HG03280 (cell line): ENCODE results near the gene FGF14.

Experiments
- ATAC-seq: cut with Tn5 transposase; IDR thresholded peaks from one replicate; pipeline ENCODE4 v1.9.1; 2021; ENCODE audit warnings: mild to moderate bottlenecking, moderate library complexity; ENCODE audit not compliant: unreplicated experiment

Gene FGF14

DNA sequence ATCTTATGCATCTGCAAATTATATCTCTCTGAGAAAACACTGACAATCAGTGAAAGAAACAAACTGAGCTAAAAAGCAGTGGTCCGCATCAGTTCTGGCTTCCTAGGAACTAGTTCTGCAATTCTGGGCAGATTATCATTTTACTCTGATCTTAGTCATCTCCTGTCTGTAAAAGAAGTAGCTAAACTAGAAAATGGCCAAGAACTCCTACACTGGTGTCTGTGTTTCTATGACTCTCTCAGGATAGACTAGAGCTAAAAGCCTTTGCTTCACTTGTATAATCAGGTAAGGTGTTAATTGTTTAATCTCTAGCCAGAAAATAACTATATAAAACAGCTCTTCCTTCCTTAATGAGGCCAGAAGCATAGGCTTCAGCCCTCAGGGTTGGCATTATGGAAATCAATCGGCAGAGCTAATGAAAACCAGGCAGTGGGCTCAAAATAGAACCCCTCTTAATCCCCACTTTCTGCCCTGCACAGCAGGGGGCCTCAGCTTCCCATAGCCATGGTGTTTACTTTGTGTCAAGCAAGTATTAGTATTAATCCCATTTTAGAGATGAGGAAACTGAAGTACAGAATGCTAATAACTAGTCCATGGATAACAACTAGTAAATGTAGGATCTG lies 459.2 kb downstream of the FGF14 start:
- ATAC-seq: no peak

GRCh38 chr13:101942038-101942437 lies 459.8 kb downstream of the FGF14 start:
- peak; percentile 59 for ATAC-seq

DNA sequence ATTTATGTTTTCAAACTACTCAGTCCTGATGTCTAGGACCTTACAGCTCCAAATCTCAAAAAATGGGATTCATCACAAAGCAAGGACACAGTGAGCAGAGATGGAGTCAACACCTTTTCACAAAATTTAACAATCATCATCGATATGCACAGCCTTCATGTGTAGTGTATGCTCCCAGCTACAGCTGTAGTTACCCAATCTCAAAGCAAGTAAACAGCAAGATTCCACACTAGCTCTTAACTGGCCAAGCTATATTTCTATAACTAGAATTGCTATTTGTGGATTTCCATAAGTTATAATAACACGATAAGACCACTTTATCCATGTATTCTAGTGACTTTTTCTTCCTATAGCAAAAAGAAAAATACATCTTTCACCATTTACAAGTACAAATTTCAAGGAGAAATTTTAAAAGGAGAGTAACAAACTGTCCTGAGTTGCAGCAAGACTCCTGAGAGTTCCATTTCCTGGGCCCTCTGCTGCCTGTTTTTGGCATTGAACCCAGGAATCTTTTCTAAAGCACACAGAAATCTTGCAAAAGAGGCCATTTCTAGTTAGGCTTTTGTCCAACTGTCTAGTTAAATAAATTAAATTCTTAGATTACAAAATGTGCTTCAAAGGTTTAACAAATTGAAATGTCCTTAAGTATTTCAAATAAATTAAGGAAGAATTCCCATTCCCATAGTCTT lies 460.6 kb downstream of the FGF14 start:
- ATAC-seq: no peak

GRCh38 chr13:101939370-101939769 lies 462.5 kb downstream of the FGF14 start:
- no peak for ATAC-seq

DNA sequence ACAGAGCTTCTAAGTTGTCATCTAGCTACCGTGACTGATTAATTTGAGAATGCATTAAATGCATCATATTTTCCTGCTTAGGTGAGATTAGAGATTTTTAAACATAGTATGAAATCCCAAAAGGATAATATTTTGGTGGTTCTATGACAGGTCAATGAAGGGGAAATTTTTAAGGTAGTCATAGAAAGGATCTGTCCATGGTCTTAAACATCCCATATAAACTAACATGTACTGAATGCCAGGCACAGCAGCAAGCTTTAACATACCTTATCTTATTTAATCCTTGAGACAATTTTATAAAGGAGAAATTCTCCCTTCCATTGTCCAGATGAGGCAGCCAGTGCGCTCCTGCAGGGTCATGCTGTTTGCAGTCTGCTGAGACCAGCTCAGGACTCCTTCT lies 466.0 kb downstream of the FGF14 start:
- ATAC-seq: no peak

GRCh38 chr13:101931186-101931585 lies 470.7 kb downstream of the FGF14 start:
- ATAC-seq: no peak

DNA sequence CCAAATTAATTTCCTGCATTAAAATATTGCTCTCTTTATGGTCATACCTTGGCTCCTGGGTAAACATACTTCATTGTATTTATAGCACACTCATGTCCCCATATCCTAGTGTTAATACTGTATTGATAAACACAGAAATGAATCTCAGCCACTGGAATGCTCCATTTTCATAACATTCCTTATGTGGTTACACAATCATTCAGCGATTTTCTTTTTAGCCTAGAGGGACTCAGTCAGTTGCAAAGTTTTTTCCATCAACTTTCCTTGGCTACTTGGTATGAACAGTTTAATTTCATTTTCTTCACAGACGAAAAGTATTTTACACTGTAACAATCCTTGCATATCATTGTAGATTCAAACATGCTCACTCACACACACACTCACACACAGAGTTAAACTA lies 471.5 kb downstream of the FGF14 start:
- no peak for ATAC-seq

GRCh38 chr13:101925731-101926130 lies 476.1 kb downstream of the FGF14 start:
- no peak for ATAC-seq

DNA sequence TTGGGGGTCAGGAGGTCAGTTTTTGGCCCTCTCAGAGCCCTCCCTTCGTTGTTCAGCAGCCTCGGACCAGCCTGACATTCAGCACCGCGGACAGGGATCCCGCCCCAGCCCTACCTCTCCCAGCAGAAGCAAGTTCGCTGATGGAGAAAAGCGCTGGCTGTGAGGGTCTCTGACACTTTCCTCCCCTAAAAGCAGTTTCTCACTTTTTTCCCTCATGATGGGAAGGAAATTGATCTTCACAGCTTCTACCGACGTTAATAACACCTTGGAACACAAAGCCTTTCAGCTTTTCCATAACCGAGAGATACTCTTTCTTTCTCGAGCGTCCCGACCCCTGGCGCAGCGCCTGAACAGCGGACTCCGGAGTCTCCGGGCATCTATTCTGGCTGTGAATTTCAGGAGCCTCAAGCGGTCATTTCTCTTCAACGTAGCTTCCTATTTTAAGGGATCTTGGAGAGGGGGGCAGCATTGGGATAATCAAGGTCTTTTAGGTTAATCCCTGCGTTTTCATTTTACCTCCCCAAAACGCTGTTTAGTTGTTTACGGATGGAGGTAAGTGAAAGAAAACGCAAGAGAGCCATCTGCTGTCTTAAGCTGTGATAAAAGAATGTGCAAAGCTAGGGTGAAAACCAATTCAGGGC lies 482.2 kb downstream of the FGF14 start:
- ATAC-seq: no peak

- ATAC-seq: no peak
Observed at GRCh38 chr13:101917833-101918661, 483.8 kb downstream of the FGF14 start.

- ATAC-seq: no peak
Observed at GRCh38 chr13:101917475-101917810, 484.4 kb downstream of the FGF14 start.

DNA sequence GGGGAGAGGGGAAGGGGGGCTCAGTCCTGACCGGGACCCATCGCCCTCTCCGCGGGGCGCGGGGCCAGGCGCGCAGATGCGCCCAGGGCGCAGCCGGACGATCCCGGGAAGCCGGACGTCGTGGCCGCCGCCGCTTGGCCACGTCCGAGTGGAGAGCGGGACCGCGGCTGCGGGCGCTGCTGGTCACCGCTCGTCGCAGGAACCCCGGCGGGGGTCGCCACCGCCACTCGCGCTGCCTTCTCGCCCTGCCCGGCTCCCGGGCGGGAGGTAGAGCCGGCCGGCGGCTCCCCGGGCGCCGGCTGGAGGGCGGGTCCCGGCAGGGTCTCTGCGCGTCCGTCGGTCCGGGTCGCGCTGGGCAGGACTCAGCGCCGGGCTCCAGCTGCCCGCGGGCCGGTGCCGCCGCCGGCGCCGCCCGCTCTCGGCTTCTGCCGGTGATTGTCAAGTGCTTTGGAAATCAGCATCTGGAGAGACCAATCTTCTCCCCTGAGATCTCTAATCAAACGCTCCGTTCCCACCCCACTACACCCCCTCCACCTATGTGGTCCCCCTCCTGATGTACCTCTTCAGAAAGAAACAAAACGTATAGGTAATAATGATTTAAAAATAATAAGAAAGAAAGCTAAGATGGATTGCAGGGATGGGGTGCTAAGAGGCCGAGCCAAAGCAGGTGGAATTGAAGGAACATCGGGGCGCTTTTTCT lies 484.9 kb downstream of the FGF14 start:
- no peak for ATAC-seq

DNA sequence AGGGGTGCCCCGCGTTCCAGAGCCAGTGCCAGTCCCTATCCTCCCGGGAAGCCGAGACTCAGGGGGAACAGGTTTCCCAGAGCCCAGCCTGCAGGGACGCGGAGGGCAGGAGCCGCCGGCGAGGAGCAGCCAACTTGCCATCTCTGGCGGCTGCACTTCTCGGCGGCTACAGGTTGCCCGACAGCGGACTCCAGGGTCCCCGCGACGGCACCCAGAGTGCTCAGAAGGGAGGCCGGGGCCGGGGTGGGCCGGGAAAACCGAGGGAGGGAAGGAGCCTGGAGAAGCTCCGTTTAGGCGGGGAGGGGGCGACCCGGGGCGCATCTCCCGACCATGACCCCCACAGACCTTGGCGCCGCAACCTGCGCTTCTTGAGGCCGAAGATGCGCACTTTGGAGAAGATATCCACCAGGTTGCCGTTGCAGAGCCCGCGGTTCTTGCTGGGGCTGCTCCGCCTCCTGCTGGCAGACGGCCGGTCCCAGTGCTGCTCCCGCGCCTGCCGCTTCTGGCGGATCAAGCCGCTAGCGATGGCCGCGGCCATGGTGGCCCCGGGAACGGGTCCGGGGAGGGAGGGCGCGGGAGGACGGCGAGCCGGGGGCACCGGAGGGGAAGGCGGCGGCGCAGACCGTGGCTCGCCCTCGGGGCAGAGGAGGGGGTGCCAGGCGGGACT lies 485.6 kb downstream of the FGF14 start:
- ATAC-seq: no peak

DNA sequence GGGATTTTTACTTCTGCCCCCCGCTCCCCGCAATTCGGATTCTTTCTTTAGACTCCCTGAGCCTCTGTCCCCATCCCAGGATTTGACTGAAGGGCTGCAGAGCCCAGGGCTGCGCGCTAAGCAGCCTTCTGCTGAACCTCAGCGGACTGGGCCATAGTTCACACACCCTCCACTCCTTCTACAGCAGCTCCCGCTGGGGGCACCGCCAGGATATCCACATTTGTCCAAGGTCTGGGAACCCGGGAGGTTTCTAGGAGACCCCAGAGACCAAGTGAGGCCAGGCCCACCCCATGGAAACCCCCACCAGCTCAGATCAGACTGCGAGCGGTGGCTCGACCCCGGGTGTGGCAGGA lies 486.1 kb downstream of the FGF14 start:
- ATAC-seq: no peak

DNA sequence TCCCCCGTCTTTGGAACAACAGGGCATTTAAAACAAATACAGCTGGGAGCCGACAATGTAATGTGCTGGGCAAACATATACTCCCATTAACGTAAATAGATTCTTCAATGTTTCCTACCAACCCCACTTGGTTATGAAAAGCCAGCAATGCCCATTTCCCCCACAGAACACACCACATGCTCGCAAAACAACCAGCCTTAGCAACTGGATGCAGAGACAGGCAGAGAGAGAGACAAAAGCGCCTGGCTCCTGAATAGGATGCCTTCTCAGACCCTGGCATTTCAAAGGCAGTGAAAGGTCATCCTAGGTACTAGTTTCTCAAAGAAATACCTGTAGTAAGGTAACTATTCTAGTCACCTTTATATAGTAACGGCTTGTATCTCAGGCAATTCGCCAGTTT lies 486.5 kb downstream of the FGF14 start:
- ATAC-seq: no peak

- no peak for ATAC-seq
Observed at GRCh38 chr13:101911752-101912151, 490.1 kb downstream of the FGF14 start.

DNA sequence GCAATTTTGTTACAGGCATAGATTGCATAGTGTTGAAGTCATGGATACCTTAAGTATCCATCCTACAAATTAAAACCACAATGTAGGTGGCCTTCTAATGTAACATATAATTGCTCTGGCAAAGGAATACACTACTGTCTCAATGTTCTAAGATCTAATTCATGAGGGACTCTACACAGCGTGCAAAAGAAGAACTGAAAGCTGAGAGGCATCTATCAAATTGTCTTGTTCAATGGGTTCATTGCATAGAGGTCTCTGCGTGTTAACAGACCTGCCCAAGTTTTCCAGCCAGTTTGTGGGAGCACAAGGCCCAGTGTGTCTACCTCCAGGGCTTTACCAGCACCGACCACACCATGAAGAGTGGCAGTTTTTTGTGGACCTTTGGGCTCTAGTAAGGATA lies 498.0 kb downstream of the FGF14 start:
- ATAC-seq: no peak

- no peak for ATAC-seq
Observed at GRCh38 chr13:101898676-101899075, 503.2 kb downstream of the FGF14 start.

GRCh38 chr13:101896541-101896940 lies 505.3 kb downstream of the FGF14 start:
- ATAC-seq: no peak

DNA sequence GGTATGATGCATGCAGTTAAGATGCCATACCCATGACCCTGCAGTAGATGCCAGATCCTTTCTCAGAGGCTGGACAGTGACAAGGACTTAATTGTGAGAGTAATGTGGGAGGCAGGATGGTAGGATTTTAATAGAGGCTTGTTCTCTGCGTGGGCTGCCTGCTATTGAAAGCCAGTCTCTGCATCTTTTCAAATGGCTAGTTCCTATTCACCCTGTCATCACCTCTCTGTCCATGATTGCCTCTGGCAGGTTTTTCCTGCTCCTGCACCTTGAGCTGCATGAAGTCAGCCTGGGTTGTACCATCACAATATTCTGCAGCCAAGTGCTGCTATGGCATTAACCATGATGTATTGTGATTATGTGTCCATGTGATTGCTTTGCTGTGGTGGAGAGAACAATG lies 508.8 kb downstream of the FGF14 start:
- ATAC-seq: no peak

DNA sequence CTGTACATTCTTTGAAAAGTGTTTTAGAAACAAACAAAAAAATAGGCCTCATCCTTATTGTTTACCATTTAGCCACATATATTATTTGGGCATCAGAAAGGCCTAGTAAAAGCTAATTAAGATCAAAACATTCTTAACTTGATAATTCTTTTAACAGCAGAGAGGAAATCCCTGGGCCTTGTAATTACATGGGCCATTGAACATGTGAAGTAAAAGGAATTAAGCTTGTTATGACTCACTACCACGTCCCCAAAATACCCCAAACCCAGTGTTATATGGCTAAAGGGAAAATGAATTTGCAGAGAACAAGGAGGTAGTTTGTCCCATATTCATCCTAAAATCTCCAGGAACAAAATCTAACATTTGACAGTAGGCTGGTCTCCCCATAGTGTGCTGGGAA lies 509.6 kb downstream of the FGF14 start:
- no peak for ATAC-seq
